ENCODE data around the gene FSCB.

FSCB gene

DNA sequence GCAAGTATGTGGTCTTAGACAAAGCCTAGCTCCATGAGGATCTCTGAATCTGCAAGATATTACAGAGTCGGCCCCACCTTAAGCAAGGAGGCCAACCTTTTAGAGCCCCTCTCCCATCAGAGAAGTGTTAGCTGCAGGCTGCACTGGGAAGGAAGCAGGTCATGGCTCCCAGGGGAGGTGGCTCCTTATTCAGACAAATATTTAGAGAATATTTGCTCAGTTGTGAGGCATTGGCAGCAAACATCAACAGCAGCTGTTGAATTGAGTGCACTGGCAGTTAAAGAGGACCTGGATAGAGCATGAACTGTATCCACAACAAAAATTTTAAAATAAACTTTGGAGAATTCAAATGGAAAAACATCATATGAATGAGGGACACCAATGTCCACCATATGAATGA is 44.7 kb downstream of the FSCB start:
- CTCF ChIA-PET, result no interaction called here
- Mint-ChIP-seq H3K36me3 (no peaks in the 10 kb centered on the region), H3K4me1 (no peaks in the 10 kb centered on the region), H3K9me3 (peaks cover 5% of the 10 kb centered on the region), H3K27me3 (no peaks in the 10 kb centered on the region), H3K4me3 (no peak overlapping the region), H3K27ac (no peak overlapping the region)
- no peak for DNase-seq

DNA sequence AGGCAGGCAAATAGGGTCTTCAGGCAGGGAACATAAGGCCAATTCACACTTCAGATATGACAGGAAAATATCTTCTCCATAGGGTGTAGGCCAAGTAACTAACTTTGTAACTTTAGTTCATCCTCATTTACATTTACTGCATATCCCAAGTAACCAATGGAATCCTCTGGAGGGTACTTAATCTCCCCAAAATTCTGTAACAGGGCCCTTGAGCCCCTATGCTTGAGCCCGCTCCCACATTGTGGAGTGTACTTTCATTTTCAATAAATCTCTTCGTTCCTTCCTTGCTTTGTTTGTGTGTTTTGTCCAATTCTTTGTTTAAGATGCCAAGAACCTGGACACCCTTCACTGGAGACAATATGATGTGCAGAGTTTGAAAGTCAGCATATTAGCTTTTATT is 45.3 kb downstream of the FSCB start:
- H3K27ac Mint-ChIP-seq, result no peak overlapping the region
- H3K4me1 Mint-ChIP-seq, result no peaks in the 10 kb centered on the region
- no peaks in the 10 kb centered on the region for H3K27me3 Mint-ChIP-seq
- peaks cover 5% of the 10 kb centered on the region for H3K9me3 Mint-ChIP-seq
- H3K36me3 Mint-ChIP-seq, result no peaks in the 10 kb centered on the region
- H3K4me3 Mint-ChIP-seq, result no peak overlapping the region
- DNase-seq, result no peak
- CTCF ChIA-PET, result no interaction called here

All from activated naive CD4-positive, alpha-beta T cell treated with anti-CD3 and anti-CD28 coated beads, Interleukin-2, amount 10 ng/mL, durations not matched to agents 7 days and 5 days (primary cell).